Transverse colon (tissue), 4 donors: ENCODE data around the gene GTPBP1. TPM values are rescaled to one million over a fixed set of nuclear protein-coding genes. Genes with fewer than 3 reads are reported as not detected.
A peak's percentile ranks its signal among the peaks of the same experiment; 100 is the strongest.

Source experiments
- DNase-seq: peaks from one replicate; pipeline ENCODE4 v3.0.0-alpha.2; 2019
- H3K27ac ChIP-seq, 4 donors: fragments of 200-600 bp; sonication (generic); 2 replicates each; pipeline ENCODE4 v1.5.1; 2016 to 2018; ENCODE audit warnings: inconsistent platforms in 4 of 4
- H3K27me3 ChIP-seq: fragments of 200-600 bp; sonication (generic); 2 replicates; pipeline ENCODE4 v1.5.1; 2017; ENCODE audit warnings: inconsistent platforms
- H3K36me3 ChIP-seq, 4 donors: fragments of 200-600 bp; sonication (generic); 2 replicates each; pipeline ENCODE4 v1.5.1; 2017 to 2019; ENCODE audit warnings: inconsistent platforms in 4 of 4
- H3K4me1 ChIP-seq, 4 donors: fragments of 200-600 bp; sonication (generic); 2 replicates each; pipeline ENCODE4 v1.5.1; 2017 to 2020; ENCODE audit warnings: inconsistent platforms in 4 of 4
- H3K4me3 ChIP-seq, 4 donors: fragments of 200-600 bp; sonication (generic); 1 replicate in 1 of 4; 2 replicates in 3 of 4; pipeline versions ENCODE4 v1.5.1 to v1.6.1; 2017 to 2019; ENCODE audit warnings: inconsistent platforms in 4 of 4
- H3K9me3 ChIP-seq, 2 donors: fragments of 200-600 bp; sonication (generic); 2 replicates each; pipeline ENCODE4 v1.5.1; 2017 to 2019; ENCODE audit warnings: inconsistent platforms in 2 of 2
- EP300 ChIP-seq: sonication (generic); formaldehyde crosslinking; IDR thresholded peaks from one replicate; pipeline ENCODE4 v1.6.1; 2017; ENCODE audit warnings: antibody characterized with exemption, low read depth
- POLR2A ChIP-seq: fragments of 450-650 bp; IDR thresholded peaks from one replicate; pipeline ENCODE4 v1.6.1; 2016; ENCODE audit warnings: antibody characterized with exemption, mild to moderate bottlenecking, moderate library complexity
- POLR2AphosphoS5 ChIP-seq, 3 donors: sonication (generic); formaldehyde crosslinking; IDR thresholded peaks; one replicate each; pipeline ENCODE4 v1.6.1; 2016; ENCODE audit warnings: antibody characterized with exemption in 3 of 3
- WGBS, 2 donors: methylation state at CpG; one replicate each; pipeline ENCODE4 v1.1.5; 2018; ENCODE audit warnings: low coverage in 1 of 2; 5-methylcytosine and 5-hydroxymethylcytosine counted together
- in situ Hi-C, 4 donors: fragments of 200-750 bp; cut with MboI; loops; one replicate each; pipeline versions ENCODE4 v1.15.0 to v1.15.1; 2017; ENCODE audit warnings: low sequenced_read_pairs in 3 of 4, low pct_ligation_motif_present in 1 of 4, low pct_unique_long_range_greater_than_20kb in 1 of 4
- intact Hi-C: fragments of 100-400 bp; cut with DNase I; formaldehyde crosslinking; loops from one replicate; pipeline ENCODE4 v1.15.1; 2023; ENCODE audit warnings: low total_unique reads
- total RNA-seq, 4 donors: library from RNA; depleted of rRNA; stranded (reverse); fragments of >200 nt; gene quantifications; one replicate each; pipeline ENCODE4 v1.1.0, GENCODE V29; 2016
- TF ChIP-seq, protein P1 (sequence below), 5 experiments: fragments of 200-600 bp in 3 of 5; fragments of 450-650 bp in 2 of 5; sonication (generic) in 3 of 5; IDR thresholded peaks; 1 replicate in 2 of 5; 2 replicates in 3 of 5; pipeline ENCODE4 v1.5.1; 2016 to 2017; ENCODE audit warnings: antibody characterized with exemption in 5 of 5, inconsistent platforms in 3 of 5, mild to moderate bottlenecking in 2 of 5, moderate library complexity in 1 of 5

The GTPBP1 gene
- total RNA-seq, 4 donors from 2014 or later = 51.5 to 84.9 (median 77.6) TPM

DNA sequence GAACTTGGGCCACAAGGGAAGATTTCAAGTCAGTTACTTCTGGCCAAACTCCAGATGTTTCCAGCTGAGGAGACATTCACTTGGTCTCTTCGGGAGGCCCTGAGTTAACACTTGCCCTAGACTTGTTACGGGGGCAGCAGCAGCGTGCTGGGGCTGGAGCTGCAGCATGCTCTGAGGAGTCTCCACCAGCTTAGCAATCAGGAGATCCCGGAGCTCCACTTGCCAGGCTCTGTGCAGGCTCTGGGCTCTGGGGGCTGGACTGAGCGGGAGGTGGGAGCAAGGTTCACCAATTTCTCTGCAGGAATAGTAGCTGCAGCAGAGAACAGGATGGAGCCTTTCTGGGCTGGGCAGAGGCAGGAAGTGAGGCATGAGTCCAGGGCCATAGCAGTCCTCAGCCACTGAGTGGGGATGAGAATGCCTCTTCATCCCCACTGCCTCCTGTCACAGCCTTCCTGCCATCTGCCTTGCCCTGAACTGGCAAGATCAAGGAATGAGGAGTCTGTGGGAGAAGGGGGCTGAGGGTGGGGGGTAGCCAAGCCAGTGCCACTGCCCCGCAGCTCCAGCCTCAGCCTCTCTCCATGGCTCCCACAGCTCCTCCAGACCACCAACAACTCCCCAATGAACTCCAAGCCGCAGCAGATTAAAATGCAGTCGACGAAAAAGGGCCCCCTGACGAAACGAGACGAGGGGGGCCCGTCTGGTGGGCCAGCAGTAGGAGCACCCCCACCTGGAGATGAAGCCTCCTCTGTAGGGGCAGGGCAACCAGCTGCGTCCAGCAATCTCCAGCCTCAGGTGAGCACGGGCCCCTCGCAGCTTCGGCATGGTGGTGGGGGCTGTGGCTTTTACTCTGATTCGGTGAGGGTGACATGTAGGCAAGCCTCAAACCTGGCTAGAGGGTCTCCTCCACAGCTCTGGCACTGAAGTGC is 23.4 kb downstream of the GTPBP1 start:
- no peak overlapping the region for H3K27ac ChIP-seq
- peaks cover 0 to 53% (median 33%) of the 10 kb centered on the region in 4 donors for H3K36me3 ChIP-seq
- H3K9me3 ChIP-seq = no peaks in the 10 kb centered on the region
- intact Hi-C loops = no loop called here
- in situ Hi-C loops = no loop called here
- peaks cover 12 to 14% (median 14%) of the 10 kb centered on the region in 4 donors for H3K4me1 ChIP-seq
- TF ChIP-seq EP300 (no peak), POLR2AphosphoS5 (IDR thresholded peaks at IDR 0.05) (no peak), POLR2A (no peak)
- no peaks in the 10 kb centered on the region for H3K27me3 ChIP-seq
- H3K4me3 ChIP-seq = no peak overlapping the region
- DNase-seq = no peak
- WGBS, 2 donors = 95% methylated on average over 18 of the region's 18 CpGs; no CpG with 5 or more reads in 1 of the 2 donors

DNA sequence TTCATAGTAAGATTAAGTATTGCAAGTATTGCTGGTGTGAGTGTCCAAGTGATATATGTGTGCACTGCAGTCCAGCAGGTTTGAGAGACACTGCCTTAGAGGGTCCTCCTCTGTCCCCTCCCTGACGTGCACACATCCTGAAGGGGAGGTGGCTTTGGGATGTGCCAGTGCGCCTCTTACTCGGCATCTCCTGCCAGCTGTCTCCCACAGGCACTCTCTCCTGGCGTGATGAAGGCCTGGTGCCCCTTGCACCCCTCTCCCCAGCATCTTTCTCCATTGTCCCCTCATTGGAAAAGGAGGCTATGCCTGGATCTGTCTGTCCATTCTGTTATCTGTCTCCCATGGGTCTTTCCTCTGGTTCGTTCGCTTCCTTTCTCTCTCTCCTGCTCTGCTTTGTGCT is 24.2 kb downstream of the GTPBP1 start:
- H3K27ac ChIP-seq = no peak overlapping the region
- no peak for TF ChIP-seq POLR2A
- TF ChIP-seq POLR2AphosphoS5 (IDR thresholded peaks at IDR 0.05) = no peak
- TF ChIP-seq, protein P1, sequence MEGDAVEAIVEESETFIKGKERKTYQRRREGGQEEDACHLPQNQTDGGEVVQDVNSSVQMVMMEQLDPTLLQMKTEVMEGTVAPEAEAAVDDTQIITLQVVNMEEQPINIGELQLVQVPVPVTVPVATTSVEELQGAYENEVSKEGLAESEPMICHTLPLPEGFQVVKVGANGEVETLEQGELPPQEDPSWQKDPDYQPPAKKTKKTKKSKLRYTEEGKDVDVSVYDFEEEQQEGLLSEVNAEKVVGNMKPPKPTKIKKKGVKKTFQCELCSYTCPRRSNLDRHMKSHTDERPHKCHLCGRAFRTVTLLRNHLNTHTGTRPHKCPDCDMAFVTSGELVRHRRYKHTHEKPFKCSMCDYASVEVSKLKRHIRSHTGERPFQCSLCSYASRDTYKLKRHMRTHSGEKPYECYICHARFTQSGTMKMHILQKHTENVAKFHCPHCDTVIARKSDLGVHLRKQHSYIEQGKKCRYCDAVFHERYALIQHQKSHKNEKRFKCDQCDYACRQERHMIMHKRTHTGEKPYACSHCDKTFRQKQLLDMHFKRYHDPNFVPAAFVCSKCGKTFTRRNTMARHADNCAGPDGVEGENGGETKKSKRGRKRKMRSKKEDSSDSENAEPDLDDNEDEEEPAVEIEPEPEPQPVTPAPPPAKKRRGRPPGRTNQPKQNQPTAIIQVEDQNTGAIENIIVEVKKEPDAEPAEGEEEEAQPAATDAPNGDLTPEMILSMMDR (IDR thresholded peaks at IDR 0.05) = no peak
- no peak for TF ChIP-seq EP300
- WGBS, 2 donors = 84 to 88% methylated on average over 3 to 6 of the region's 6 CpGs
- peaks cover 0 to 53% (median 29%) of the 10 kb centered on the region in 4 donors for H3K36me3 ChIP-seq
- H3K4me3 ChIP-seq = no peak overlapping the region
- intact Hi-C loops (no loop called here), in situ Hi-C loops (no loop called here)
- no peaks in the 10 kb centered on the region for H3K27me3 ChIP-seq
- no peak for DNase-seq
- H3K4me1 ChIP-seq = peaks cover 16 to 21% (median 20%) of the 10 kb centered on the region in 4 donors
- no peaks in the 10 kb centered on the region for H3K9me3 ChIP-seq

- DNase-seq = no peak
- in situ Hi-C loops (no loop called here), intact Hi-C loops (no loop called here)
- Histone ChIP-seq H3K27me3 (no peaks in the 10 kb centered on the region), H3K36me3 (peaks cover 0 to 50% (median 26%) of the 10 kb centered on the region in 4 donors), H3K9me3 (no peaks in the 10 kb centered on the region), H3K4me3 (no peak overlapping the region), H3K4me1 (peaks cover 16 to 21% (median 20%) of the 10 kb centered on the region in 4 donors), H3K27ac (no peak overlapping the region)
- WGBS, 2 donors = 96% methylated on average over 13 of the region's 13 CpGs; no CpG with 5 or more reads in 1 of the 2 donors
- TF ChIP-seq POLR2A (no peak), EP300 (no peak)
- TF ChIP-seq, protein P1 (IDR thresholded peaks at IDR 0.05) = no peak
These were observed 24.7 kb downstream of the GTPBP1 start for GRCh38 chr22:38730411-38730871.

- intact Hi-C loops = no loop called here
- peaks cover 0 to 43% (median 26%) of the 10 kb centered on the region in 4 donors for H3K36me3 ChIP-seq
These were observed 26.0 kb downstream of the GTPBP1 start for GRCh38 chr22:38731703-38732161.

More at GRCh38 chr22:38731703-38732161, 26.0 kb downstream of the GTPBP1 start:
- DNase-seq = no peak
- TF ChIP-seq POLR2AphosphoS5 (IDR thresholded peaks at IDR 0.05) = no peak
- no peak for TF ChIP-seq POLR2A
- TF ChIP-seq, protein P1 (IDR thresholded peaks at IDR 0.05) = no peak
- TF ChIP-seq EP300 = no peak
- Histone ChIP-seq H3K9me3 (no peaks in the 10 kb centered on the region), H3K4me1 (peaks cover 16 to 21% (median 20%) of the 10 kb centered on the region in 4 donors), H3K27ac (peak overlapping the region in 1 of 4 donors; percentile 80), H3K27me3 (no peaks in the 10 kb centered on the region), H3K4me3 (no peak overlapping the region)
- 89 to 100% methylated on average over 1 to 6 of the region's 6 CpGs for WGBS, 2 donors
- in situ Hi-C loops = no loop called here
